ENCODE measurements around the gene PPID.
"Not testable (repeated sequence)": the region's sequence is repeated elsewhere in the genome, so short reads cannot be mapped to it uniquely, and the experiment has no call there.

Gene PPID

GRCh38 chr4:158729716-158730559 lies 6.7 kb upstream of the PPID start:
- peak; percentile 70 for DNase-seq

GRCh38 chr4:158728236-158728635 lies 5.0 kb upstream of the PPID start:
- no peak for DNase-seq

- DNase-seq, result no peak
These were observed 3.4 kb upstream of the PPID start for GRCh38 chr4:158726633-158727032.

GRCh38 chr4:158724637-158725036 lies 1.4 kb upstream of the PPID start:
- DNase-seq, result no peak

- DNase-seq, result peak; percentile 21
These were observed 792 bp downstream of the PPID start for GRCh38 chr4:158722291-158722916.

- DNase-seq, result no peak
These were observed 1.5 kb downstream of the PPID start for GRCh38 chr4:158721680-158722079.

GRCh38 chr4:158715802-158716201 lies 7.4 kb downstream of the PPID start:
- no peak for DNase-seq

GRCh38 chr4:158714937-158715336 lies 8.3 kb downstream of the PPID start:
- DNase-seq, result no peak

- not testable (repeated sequence) for DNase-seq
These were observed 10.6 kb downstream of the PPID start for GRCh38 chr4:158712622-158713021.

- DNase-seq, result peak; percentile 12
These were observed 12.4 kb downstream of the PPID start for GRCh38 chr4:158710814-158711213.

GRCh38 chr4:158704274-158704673 lies 18.9 kb downstream of the PPID start:
- DNase-seq, result no peak

- DNase-seq, result no peak
These were observed 34.4 kb downstream of the PPID start for GRCh38 chr4:158688813-158689212.

- DNase-seq, result no peak
These were observed 41.1 kb downstream of the PPID start for GRCh38 chr4:158682066-158682465.

- DNase-seq, result no peak
These were observed 41.6 kb downstream of the PPID start for GRCh38 chr4:158681629-158682028.

GRCh38 chr4:158678767-158679166 lies 44.4 kb downstream of the PPID start:
- no peak for DNase-seq

GRCh38 chr4:158676076-158676475 lies 47.1 kb downstream of the PPID start:
- no peak for DNase-seq

- no peak for DNase-seq
These were observed 49.6 kb downstream of the PPID start for GRCh38 chr4:158673633-158674032.

GRCh38 chr4:158671915-158672806 lies 51.0 kb downstream of the PPID start, which contains the start of gene ETFDH:
TSS of gene ETFDH (plus strand) at chr4:158672296. CDS start at chr4:158672457, 161 bp downstream.
- DNase-seq, result peak; percentile 100

- no peak for DNase-seq
These were observed 51.6 kb downstream of the PPID start, which contains the start of gene C4orf46 for GRCh38 chr4:158671665-158671914. TSS of gene C4orf46 (minus strand) at chr4:158671887. CDS start at chr4:158671801, 86 bp downstream.

GRCh38 chr4:158670975-158671664 lies 52.1 kb downstream of the PPID start:
- DNase-seq, result peak; percentile 81

GRCh38 chr4:158669310-158669709 lies 53.9 kb downstream of the PPID start:
- no peak for DNase-seq

GRCh38 chr4:158667651-158668198 lies 55.5 kb downstream of the PPID start:
- DNase-seq, result peak; percentile 8
